Measurements from ENCODE around the gene TPD52L2.
"Not testable (repeated sequence)": the region's sequence is repeated elsewhere in the genome, so short reads cannot be mapped to it uniquely, and the experiment has no call there.

TPD52L2 gene

DNA sequence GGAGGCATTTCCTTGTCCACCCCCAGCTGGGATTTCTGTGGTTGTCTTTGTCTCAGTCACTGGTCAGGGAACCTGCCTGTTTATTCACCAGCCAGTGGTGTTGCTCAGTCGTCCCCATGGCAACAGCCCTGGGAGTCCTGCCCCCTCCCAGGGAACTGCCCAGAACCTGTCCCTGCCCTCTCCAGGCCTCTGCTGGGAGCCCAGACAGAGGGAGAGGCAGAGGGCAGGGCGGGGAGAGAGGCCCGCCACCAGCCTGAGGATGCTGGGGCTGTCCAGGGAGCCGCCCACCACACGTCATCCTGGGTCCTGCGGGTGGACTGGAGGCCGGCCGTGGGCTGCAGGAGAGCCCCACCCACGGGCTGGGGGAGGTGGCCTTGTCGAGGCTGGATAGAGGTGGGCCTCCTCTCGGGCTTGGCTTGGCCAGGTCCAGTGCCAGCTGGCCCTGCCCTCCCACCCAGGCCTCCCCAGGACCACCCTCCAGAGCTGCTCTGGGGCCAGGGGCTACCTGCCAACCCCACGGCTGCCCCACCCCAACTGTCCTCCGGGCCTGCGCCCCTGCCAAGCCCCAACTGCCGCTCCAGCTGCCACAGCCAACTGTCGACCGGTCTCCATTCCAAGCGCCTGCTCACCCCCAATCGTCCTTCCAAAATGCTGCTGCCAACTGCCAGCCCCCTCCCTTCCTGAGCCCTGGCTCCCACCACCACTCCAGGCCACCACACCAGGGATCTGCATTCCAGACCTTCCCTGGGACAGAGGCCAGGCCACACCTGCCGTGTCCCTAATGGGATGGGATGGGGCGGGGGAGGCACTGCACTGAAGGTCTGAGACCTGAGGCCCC, 29.8 kb upstream of the TPD52L2 start:
- DNase-seq (ENCODE audit: low spot score) = peak; percentile 99

DNA sequence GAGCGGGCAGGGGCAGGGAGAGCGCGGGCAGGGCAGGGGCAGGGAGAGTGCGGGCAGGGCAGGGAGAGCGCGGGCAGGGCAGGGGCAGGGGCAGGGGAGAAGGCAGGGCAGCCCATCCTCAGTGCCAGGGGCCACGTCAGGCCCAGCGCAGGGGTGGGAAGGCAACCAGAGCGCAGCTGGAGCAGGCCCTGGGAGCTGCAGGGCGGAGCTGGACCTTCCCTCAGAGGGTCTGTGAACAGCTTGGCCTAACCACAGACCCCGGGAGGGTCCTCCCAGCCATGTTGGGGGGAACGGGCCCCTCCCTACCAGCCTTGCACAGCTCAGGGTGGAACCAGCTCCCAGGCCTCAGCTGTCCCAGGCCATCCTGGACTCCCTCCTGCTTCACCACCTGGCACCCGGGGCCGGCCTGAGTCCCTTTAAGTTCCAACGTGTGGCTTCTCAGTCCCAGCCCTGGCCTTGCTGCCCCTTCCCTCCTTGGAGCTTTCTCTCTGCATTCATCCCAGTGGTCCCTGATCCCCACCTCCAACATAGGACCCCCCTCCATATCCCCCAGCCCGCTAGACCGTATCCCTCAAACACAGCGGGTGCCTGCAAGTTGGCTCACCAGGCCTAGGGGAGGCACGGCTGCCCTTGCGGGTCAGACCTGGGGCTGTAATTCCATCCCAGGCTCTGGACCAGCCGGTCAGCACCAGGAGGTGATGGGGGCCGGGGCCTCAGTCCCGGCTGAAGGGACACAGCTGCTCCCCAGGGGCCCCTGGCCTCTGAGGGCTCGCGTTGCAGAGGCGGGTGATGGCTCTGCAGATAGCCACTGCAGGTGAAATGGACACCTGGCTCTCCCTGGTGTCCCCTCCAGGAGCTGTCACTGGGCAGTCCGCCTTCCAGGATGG, 28.4 kb upstream of the TPD52L2 start:
- DNase-seq (ENCODE audit: low spot score) = no peak

DNA sequence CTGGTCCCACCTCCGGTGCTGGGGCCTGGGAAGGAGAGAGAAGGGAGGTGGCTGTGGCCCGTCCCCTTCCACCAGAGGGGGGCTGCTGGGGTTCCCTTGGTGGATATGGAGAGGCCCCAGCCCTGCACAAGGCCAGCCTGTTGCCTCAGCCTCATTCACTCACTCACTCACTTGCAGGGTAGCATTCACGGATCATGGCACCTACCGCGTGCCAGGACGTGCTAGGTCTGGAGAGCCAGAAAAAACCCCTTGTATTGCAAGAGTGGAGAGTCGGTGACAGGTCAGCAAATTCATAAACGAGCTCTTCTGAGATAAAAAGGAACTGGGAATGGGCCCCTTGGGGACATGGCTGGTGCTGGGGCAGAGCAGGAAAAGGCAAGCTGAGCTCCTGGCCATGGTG, 27.6 kb upstream of the TPD52L2 start:
- no peak for DNase-seq (ENCODE audit: low spot score)

DNA sequence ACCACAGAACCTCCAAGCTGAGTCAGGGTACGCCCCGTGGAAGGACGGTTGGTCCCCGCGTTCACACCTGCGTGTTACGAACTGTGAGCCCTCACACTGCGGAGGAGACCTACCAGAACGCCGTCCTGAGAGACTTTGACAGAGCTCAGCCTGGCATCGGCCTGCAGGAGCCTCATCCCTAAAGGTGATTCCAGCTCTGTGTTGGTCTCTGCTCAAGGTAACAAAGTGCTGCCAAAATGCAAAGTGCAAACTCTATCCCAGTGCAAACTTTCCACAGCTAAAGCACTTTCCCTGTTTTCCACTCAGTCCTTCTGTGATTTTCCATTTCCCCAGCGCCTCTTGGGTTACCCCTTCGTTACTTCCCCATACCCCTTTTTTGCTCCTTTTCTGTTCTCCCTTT, 25.4 kb upstream of the TPD52L2 start:
- DNase-seq (ENCODE audit: low spot score) = no peak

DNA sequence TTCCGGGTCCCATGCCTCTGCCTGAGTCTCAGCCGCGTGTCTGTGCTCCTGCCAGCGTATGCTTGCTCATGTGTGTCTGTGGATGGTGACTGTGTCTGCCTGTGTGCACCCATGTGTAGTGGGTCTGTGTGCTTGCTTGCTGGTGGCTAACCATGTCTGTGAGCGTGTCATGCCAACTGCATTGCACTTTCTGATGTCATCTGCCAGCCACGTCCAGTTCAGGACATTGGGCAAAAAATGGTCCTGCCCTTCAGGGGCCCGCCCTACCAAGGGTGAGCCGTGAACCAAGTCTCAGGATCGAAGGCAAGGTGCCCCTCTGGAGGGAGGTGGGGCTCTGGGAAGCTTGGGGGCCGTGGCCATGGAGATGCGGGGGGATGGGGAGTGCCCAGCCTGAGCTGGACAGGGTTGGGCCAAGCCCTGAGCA, 24.7 kb upstream of the TPD52L2 start:
- no peak for DNase-seq (ENCODE audit: low spot score)

DNA sequence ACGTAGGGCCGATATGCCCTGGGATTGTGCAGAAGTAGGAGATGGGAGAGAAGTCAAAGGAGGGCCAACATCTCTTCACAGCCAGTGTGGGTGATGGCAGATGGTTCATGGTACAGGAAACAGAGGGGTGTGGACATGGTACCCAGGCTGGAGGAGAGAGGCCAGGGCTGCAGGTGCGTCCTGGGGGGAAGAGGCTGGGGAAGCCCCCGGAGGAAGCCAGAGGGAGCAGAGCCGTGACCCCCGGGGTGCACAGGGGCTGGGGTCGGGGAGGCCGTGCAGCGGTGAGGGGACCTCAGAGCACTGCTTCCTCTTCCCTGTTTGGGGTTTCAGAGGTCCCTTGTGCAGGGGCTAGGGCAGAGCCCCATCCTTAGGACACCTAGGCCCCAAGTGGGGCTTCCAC, 22.8 kb upstream of the TPD52L2 start:
- DNase-seq (ENCODE audit: low spot score) = no peak

DNA sequence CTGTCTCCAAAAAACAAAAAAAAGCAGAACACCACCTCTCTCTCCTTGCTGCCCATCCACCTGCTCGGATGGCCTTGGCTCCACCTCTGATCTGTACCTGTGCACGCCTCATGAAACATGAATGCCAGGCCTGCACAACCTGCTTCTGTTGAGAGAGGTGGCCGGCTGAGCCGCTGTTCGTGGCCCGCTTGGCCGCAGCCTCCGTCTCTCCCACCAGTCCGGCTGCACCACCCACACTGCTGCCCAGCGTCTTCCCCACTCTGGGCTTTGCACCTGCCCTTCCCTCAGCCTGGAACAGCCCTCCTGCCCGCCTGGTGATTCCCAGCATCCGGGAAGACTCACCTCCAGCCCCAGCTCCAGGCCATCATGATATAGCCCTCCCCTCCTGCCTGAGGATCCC, 21.8 kb upstream of the TPD52L2 start:
- DNase-seq (ENCODE audit: low spot score) = no peak

DNA sequence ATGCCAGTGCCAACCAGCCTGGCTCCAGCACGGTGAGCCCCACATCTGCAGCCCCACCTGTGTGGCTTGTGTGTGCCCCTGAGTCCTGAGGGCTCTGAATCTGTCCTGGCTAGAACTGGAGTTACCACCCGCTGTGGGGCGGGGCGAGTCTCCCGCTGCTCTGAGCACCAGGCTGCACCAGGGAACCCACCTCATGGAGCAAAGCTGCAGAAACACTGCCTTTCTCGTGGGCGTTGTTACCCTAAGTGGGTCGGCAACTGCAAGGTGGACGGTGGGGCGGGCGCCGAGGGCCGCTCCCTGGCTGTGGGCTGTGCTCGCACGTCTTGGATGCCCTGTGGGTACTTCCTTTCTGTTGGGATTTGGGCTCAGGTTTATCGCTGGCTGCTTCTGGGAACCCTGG, 21.3 kb upstream of the TPD52L2 start:
- DNase-seq (ENCODE audit: low spot score) = no peak

DNA sequence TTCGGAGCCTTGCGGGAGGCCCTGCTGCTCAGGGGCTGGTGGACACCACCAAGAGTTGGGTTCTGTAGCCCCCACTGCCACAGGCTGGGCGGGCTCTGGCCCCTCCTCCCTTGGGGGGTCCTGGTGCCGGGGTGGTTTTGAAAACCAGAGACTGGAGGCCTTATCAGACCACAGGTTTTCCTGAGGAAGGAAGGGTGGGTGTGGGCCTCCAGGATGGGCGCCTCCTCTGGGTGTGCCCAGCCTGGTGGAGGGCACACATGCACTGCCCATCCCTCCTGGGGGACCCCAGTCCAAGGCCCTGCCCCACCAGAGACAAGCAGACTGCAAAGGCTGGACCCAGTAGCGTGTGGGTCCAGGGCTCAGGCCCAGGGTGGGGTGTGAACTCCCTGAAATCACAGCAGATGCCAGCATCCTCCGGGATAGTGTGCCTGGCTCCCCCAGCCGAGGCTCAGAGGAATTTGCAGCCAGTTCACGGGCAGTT, 20.5 kb upstream of the TPD52L2 start:
- DNase-seq (ENCODE audit: low spot score) = no peak

DNA sequence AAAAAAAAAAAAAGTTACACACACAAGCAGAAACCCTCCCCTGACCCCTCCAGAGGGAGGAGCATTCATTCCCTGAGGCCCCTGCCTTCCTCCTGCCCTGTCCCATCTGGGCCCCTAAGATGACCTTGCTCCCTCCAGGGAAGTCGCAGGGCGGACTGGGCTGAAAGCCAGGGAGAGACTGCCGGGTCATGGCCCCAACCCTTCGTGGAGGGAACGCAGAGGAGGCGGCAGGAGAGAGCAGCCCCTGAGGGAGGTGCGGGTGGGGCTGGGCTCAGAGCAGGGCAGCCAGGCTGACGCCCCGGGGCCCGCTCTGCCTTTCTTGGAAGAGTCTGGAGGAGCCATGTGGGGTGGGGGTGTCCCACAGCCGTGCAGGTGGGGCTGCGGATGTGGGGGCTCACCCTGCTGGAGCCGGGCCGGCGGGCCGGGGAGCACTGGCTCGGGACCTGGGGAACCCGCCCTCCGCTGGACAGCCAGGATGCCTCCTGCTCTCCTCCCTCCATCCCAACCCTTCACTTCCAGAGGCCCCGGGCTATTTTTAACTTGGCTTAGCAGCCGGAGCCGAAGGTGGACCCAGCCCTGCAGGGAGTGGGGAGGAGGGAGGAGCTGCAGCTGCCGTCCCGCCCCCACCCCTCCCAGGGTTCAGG, 18.8 kb upstream of the TPD52L2 start:
- no peak for DNase-seq (ENCODE audit: low spot score)

DNA sequence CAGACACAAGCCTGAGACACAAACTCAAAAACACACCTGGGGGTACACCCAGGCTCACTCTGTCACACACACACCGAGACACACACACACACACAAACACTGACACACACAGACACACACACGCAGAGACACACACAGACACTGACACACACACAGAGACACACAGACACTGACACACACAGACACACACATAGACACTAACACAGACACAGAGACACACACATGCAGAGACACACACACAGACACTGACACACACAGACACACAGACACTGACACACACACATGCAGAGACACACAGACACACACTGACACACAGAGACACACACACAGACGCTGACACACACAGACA, 18.2 kb upstream of the TPD52L2 start:
- no peak for DNase-seq (ENCODE audit: low spot score)

DNA sequence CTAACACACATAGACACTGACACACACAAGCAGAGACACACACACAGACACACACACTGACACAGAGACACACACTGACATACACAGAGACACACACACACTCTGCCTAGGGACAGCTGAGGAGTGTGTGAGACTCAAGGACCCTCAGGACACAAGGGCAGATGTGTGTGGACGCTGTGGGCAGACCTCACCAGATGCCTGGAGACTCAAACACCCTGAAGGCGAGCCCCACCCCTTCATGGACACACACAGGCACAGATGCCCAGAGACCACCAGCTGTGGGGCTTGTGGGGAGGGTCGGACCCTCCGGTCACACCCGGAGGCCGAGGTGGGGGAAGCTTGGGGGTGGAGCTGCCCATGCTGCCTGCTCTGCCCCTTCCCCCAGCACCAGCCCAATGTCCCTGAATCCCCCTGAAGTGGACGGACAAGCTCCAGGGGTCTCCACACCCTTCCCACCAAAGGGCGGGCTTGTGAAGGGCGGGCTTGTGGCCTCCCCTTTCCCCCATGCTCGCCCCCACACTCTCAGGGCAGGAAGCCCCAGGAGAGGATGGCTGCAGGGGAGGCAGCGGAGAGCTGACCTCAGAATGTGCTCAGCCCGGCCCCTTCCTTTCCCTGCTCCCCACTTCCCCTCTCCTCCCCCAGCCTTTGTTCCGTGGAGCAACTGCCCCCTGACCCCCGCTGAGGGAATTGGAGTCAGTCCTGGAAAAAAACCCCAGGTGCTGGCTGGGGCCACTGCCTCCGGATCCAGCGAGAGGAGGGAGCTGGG, 17.6 kb upstream of the TPD52L2 start:
- no peak for DNase-seq (ENCODE audit: low spot score)

DNA sequence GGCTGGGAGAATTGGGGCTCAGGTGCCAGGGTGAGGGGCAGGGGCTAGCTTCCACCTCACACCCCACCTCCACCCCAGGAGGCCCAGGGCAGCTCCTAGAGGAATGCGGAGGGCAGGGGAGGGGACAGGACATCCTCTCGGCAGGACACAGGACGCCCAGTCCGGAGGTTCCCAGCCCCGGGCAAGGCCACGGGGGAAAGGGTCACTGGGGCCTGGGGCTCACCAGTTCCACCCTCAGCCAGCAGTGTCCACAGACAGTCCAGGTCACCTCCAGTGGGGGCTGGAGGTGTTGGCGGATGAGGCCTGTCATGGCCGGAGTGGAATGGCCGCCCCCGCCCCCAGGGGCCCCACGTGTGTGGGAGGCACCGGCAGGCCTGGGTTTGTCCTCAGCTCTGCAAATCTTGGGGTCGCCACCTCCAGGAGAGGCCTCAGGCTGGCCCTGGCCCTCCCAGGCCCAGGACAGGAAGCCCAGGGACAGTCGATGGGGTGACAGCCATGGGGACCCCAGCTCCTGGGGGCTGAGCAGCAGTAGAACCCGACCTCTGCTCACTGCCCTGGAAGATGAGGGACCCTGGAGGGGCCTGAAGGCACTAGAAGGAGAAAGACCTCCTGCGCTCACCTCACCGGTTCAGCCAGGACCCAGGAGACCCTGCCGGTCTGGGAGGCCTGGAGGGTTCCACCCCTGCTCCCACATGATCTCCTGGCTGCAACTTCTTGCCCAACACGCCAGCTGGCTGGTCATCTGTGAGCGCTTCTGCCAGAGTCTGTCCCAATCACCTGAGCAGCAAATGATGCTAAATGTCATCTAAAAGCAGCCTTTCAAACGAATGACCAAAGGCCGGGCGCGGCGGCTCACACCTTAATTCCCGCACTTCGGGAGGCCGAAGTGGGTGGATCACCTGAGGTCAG, 16.8 kb upstream of the TPD52L2 start:
- no peak for DNase-seq (ENCODE audit: low spot score)

DNA sequence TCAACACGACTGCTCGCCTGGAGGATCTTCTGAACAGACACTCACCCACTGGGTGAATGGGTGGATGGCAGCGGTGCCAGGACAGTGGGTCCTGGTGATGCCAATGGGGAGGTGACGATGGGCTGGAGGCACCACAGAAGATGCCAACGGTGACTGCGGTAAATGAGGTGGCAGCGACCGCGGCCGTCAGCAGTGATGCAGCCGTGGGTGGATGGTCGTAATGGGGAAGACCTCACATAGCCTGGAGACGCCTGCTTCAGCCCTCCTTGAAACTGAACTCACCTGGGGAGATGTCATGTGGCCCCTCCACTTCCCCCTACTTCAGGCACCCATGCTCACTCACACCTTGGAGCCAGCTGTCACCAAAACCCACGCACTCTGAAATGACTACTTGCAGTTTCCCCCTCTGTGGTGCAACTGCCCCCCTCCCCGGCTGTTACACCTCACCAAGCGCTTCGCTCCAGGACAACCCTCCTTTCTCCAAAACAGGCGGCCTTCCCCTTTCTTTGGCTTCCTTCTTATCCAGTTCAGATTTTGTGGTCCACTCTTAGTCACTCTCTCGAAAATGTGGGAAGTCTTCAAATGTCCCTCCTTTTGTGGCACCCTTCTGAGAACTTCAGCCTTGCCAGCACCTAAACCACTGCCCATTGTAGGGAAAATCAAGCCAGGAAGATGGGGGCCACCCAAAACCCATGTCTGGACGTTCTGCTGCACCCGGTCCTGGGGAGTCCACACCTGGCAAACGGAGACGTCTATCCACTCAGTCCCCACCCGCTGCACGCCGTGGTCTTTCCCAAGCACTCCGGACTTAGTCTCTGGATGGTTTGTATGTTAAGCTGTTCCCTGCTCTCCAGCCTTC, 14.2 kb upstream of the TPD52L2 start:
- no peak for DNase-seq (ENCODE audit: low spot score)

DNA sequence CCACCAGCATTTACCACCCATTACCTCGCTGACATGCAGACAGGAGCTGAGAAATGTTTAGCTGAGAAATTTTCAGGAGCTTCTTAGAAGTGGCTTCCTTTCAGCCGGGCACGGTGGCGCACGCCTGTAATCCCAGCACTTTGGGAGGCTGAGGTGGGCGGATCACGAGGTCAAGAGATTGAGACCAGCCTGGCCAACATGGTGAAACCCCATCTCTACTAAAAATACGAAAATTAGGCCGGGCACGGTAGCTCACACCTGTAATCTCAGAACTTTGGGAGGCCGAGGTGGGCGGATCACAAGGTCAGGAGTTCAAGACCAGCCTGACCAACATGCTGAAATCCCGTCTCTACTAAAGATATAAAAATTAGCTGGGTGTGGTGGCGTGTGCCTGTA, 13.5 kb upstream of the TPD52L2 start:
- DNase-seq (ENCODE audit: low spot score) = not testable (repeated sequence)

DNA sequence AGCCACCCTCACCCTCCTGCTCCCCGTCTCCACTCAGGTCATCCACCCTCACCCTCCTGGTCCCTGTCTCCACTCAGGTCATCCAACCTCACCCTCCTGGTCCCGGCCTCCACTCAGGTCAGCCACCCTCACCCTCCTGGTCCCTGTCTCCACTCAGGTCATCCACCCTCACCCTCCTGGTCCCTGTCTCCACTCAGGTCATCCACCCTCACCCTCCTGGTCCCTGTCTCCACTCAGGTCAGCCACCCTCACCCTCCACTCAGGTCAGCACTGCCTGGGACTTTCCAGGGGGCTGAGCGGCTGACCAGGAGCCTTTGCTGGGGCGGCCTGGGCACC, 11.4 kb upstream of the TPD52L2 start:
- DNase-seq (ENCODE audit: low spot score) = not testable (repeated sequence)

DNA sequence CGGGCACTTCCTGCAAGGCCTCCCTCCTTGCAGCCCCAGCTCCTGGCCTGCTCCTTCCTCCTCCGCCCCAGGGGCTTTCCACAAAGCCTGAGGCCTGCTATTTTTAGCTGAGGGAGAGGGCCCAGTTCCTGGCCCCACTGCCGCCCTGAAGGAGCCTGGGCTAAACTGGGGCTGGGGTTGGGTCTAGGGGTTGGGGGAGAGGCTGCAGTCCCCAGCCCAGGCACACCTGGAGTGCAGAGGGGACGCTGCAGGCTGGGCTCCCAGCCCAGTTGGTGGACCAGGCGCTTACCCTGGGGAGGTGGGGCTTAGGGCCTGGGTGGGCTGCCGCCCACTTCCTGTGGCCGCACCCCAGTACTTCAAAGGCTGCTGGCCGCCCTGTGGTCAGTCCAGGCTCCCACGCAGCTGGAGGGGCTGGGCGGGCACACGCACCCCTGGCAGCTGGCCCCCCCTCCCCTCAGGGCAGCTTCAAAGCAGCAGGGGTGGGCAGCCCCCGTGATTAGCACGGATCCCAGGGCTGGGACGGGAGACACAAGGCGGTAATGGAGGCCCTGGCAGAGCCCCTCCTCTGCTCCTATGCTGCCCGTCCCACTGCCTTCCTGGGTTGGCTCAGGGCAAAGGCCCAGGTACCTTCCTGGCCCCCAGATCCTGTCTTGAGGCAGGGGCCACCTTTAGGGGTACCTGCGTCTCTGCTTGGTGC, 10.9 kb upstream of the TPD52L2 start:
- DNase-seq (ENCODE audit: low spot score) = no peak

DNA sequence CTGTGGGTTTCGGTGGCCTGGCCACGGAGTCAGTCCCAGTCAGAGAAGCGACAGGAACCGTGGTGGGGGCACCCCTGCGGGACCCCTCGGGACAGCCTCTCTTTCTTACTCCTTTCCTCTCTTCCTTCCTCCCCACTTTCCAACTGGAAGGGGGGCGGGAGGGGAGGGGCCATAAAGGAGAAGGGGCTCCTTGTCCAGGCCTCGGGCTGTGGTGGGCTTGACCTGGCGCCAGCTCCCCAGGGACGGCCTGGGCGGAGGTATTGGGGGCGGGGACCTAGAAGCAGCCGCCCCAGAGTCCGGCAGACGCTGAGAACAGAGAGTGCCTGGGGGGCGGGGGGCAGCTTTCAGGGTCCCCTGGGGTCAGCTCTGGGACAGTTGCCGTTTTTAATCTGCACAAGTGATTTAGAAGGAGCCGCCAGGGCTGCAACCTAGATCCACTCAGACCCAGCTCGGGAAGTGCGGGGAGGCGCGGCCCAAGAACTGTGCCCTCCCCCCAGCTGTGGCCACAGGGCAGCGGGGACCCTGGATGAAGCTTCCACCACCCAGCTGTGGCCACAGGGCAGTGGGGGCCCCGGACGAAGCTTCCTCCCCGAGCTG, 10.2 kb upstream of the TPD52L2 start:
- DNase-seq (ENCODE audit: low spot score) = no peak

Data from AG08395 (cell line).